B cell (primary cell): Measurements from ENCODE around the gene ZNF423. TPM values are rescaled to one million over a fixed set of nuclear protein-coding genes. Genes with fewer than 3 reads are reported as not detected.

Source experiments
- ATAC-seq: fragments of 200-7000 bp; cut with Tn5 transposase; one replicate; pipeline ENCODE4 v1.10.0; 2021; ENCODE audit warnings: low read depth, mild to moderate bottlenecking, moderate number of reproducible peaks, moderate library complexity
- CTCF ChIA-PET: fragments of 350-600 bp; sonication (Branson Sonifier 250); formaldehyde crosslinking; loops from one replicate; lab custom pipeline; 2021; ENCODE audit warnings: antibody characterized with exemption, inconsistent platforms; lab: Charles Lee
- POLR2A ChIA-PET: fragments of 350-600 bp; sonication (Branson Sonifier 250); formaldehyde crosslinking; loops from one replicate; lab custom pipeline; 2021; ENCODE audit warnings: antibody characterized with exemption; lab: Charles Lee
- DNase-seq: peaks from one replicate; pipeline ENCODE4 v3.0.0; 2013
- H2AFZ ChIP-seq: 2 replicates; pipeline ENCODE4 v1.6.1; 2012; ENCODE audit warnings: mild to moderate bottlenecking, low read depth, low read length; ENCODE audit not compliant: insufficient read depth, poor library complexity, severe bottlenecking
- H3K27ac ChIP-seq, 2 donors: 1 replicate in 1 of 2; 2 replicates in 1 of 2; pipeline ENCODE4 v1.5.1; 2012 to 2013; ENCODE audit warnings: low read length in 2 of 2, mild to moderate bottlenecking in 2 of 2, moderate library complexity in 1 of 2
- H3K27me3 ChIP-seq, 4 experiments: fragments of 200-600 bp in 1 of 4; sonication (generic) in 1 of 4; replicated peaks in 1 of 4; 1 replicate in 2 of 4; 2 replicates in 2 of 4; pipeline versions ENCODE4 v1.6.1 to v1.7.0; 2013 to 2016; ENCODE audit warnings: low read length in 3 of 4, mild to moderate bottlenecking in 2 of 4, mixed read lengths in 1 of 4, moderate library complexity in 1 of 4; ENCODE audit not compliant: insufficient read depth in 4 of 4, control insufficient read depth in 3 of 4; ENCODE audit errors: control extremely low read depth in 1 of 4
- H3K36me3 ChIP-seq, 2 experiments: replicated peaks in 1 of 2; 1 replicate in 1 of 2; 2 replicates in 1 of 2; pipeline versions ENCODE4 v1.6.1 to v1.7.1; 2013; ENCODE audit warnings: low read length in 1 of 2; ENCODE audit not compliant: insufficient read depth in 2 of 2, control insufficient read depth in 1 of 2; ENCODE audit errors: control extremely low read depth in 1 of 2, extremely low read depth in 1 of 2
- H3K4me1 ChIP-seq, 2 donors: fragments of 200-600 bp in 1 of 2; sonication (generic) in 1 of 2; 1 replicate in 1 of 2; 2 replicates in 1 of 2; pipeline versions ENCODE4 v1.5.1 to v1.6.1; 2013 to 2017; ENCODE audit warnings: low read length in 2 of 2; ENCODE audit not compliant: control insufficient read depth in 2 of 2, insufficient read depth in 2 of 2
- H3K4me2 ChIP-seq: replicated peaks from 2 replicates; pipeline ENCODE3; 2012; ENCODE audit warnings: mild to moderate bottlenecking, low read depth, low read length; ENCODE audit not compliant: poor library complexity, severe bottlenecking
- H3K4me3 ChIP-seq, 5 experiments: fragments of 200-600 bp in 1 of 5; sonication (generic) in 1 of 5; 1 replicate in 3 of 5; 2 replicates in 2 of 5; pipeline versions ENCODE4 v1.5.1 to v1.7.0; 2011 to 2016; ENCODE audit warnings: low read length in 4 of 5, mild to moderate bottlenecking in 4 of 5, low read depth in 2 of 5, control low read depth in 1 of 5, moderate library complexity in 1 of 5; ENCODE audit not compliant: insufficient read depth in 1 of 5; ENCODE audit errors: control extremely low read depth in 1 of 5, extremely low read depth in 1 of 5
- H3K79me2 ChIP-seq: fragments of 200-600 bp; sonication (generic); one replicate; pipeline ENCODE4 v1.6.0; 2016; ENCODE audit warnings: low read length; ENCODE audit not compliant: control insufficient read depth, insufficient read depth
- H3K9ac ChIP-seq: fragments of 200-600 bp; sonication (generic); 2 replicates; pipeline ENCODE4 v1.6.1; 2017; ENCODE audit warnings: mild to moderate bottlenecking, low read length, moderate library complexity
- H3K9me3 ChIP-seq, 3 donors: one replicate each; pipeline versions ENCODE4 v1.6.1 to v1.7.1; 2013; ENCODE audit warnings: low read length in 2 of 3; ENCODE audit not compliant: control insufficient read depth in 2 of 3, insufficient read depth in 1 of 3; ENCODE audit errors: control extremely low read depth in 1 of 3
- H4K20me1 ChIP-seq: 2 replicates; pipeline ENCODE4 v1.6.0; 2012; ENCODE audit warnings: mild to moderate bottlenecking, low read length; ENCODE audit not compliant: insufficient read depth, control insufficient read depth, poor library complexity, severe bottlenecking
- H3K27ac Mint-ChIP-seq: one replicate; pipeline ENCODE4 v1.8.0; 2021; ENCODE audit warnings: mixed read lengths
- H3K27me3 Mint-ChIP-seq: one replicate; pipeline ENCODE4 v1.8.0; 2021; ENCODE audit warnings: mixed read lengths
- H3K4me1 Mint-ChIP-seq: one replicate; pipeline ENCODE4 v1.8.0; 2021; ENCODE audit warnings: mixed read lengths
- H3K4me3 Mint-ChIP-seq: one replicate; pipeline ENCODE4 v1.8.0; 2021; ENCODE audit warnings: mixed read lengths
- H3K9me3 Mint-ChIP-seq: one replicate; pipeline ENCODE4 v1.8.0; 2022; ENCODE audit warnings: mixed read lengths; ENCODE audit not compliant: insufficient read depth
- CTCF ChIP-seq: fragments of 200-600 bp; IDR thresholded peaks from one replicate; pipeline ENCODE4 v1.8.0; 2022; ENCODE audit warnings: antibody characterized with exemption, mild to moderate bottlenecking
- EZH2 ChIP-seq: IDR thresholded peaks from 2 replicates; pipeline ENCODE4 v1.6.1; 2012; ENCODE audit warnings: borderline replicate concordance, low read depth, mild to moderate bottlenecking, moderate library complexity, low read length; ENCODE audit not compliant: insufficient read depth, poor library complexity, severe bottlenecking
- WGBS: methylation state at CpG from one replicate; pipeline ENCODE4 v1.1.5; 2013; ENCODE audit warnings: missing lambda C conversion rate; ENCODE audit not compliant: insufficient coverage; 5-methylcytosine and 5-hydroxymethylcytosine counted together
- intact Hi-C: fragments of 100-400 bp; cut with micrococcal nuclease; formaldehyde crosslinking; loops from one replicate; pipeline ENCODE4 v1.10.0; 2022
- polyA plus RNA-seq: library from polyadenylated mRNA; depleted of rRNA; stranded (reverse); fragments of >200 nt; gene quantifications from 2 replicates; pipeline ENCODE4 v1.2.3, GENCODE V29; 2012
- total RNA-seq, 2 donors: library from RNA; stranded (reverse); fragments of 120-200 nt in 1 of 2; gene quantifications; 1 replicate in 1 of 2; 2 replicates in 1 of 2; pipeline versions ENCODE4 v1.2.3 to v1.2.4, GENCODE V29; 2013 to 2022

The ZNF423 gene
- total and polyA plus RNA-seq, 2 donors (not counting 1 experiment from before 2014, with no cell fraction given) = not detected

- Histone ChIP-seq H3K4me3 (no peak overlapping the region), H3K36me3 (no peaks in the 10 kb centered on the region), H3K9ac (no peak overlapping the region), H4K20me1 (no peaks in the 10 kb centered on the region), H2AFZ (no peak overlapping the region), H3K27me3 (no peaks in the 10 kb centered on the region), H3K9me3 (no peaks in the 10 kb centered on the region), H3K27ac (no peak overlapping the region), H3K4me1 (peaks cover 17 to 20% of the 10 kb centered on the region in 2 donors), H3K4me2 (no peak overlapping the region), H3K79me2 (no peaks in the 10 kb centered on the region)
- Mint-ChIP-seq H3K27me3 (no peaks in the 10 kb centered on the region), H3K4me3 (no peak overlapping the region), H3K4me1 (peaks cover 19% of the 10 kb centered on the region), H3K9me3 (peaks cover 7% of the 10 kb centered on the region), H3K27ac (no peak overlapping the region)
- TF ChIP-seq EZH2 (no peak), CTCF (no peak)
- intact Hi-C loops = no loop called here
- DNase-seq (no peak), ATAC-seq (no peak)
- CTCF ChIA-PET = no interaction called here
- POLR2A ChIA-PET = no interaction called here
- WGBS = 100% methylated on average over 1 of the region's 3 CpGs
These were observed 279.0 kb downstream of the ZNF423 start for GRCh38 chr16:49576941-49577340.

GRCh38 chr16:49576173-49576494, 279.8 kb downstream of the ZNF423 start:
- peaks cover 7% of the 10 kb centered on the region for H3K9me3 Mint-ChIP-seq
- no peak for TF ChIP-seq EZH2
- TF ChIP-seq CTCF = no peak
- no peak overlapping the region for H3K4me2 ChIP-seq
- H3K4me3 Mint-ChIP-seq = no peak overlapping the region
- no peaks in the 10 kb centered on the region for H3K27me3 ChIP-seq
- ATAC-seq = no peak
- H3K27ac Mint-ChIP-seq = no peak overlapping the region
- intact Hi-C loops = no loop called here
- H4K20me1 ChIP-seq = no peaks in the 10 kb centered on the region
- DNase-seq = no peak
- no peak overlapping the region for H2AFZ ChIP-seq
- peaks cover 17 to 20% of the 10 kb centered on the region in 2 donors for H3K4me1 ChIP-seq
- H3K36me3 ChIP-seq = no peaks in the 10 kb centered on the region
- no peak overlapping the region for H3K27ac ChIP-seq
- CTCF ChIA-PET = interaction anchor here (1.7 kb wide), 1 partner anchor 17 kb away, joined by 5 read pairs; no protein-coding TSS in a partner anchor
- no peaks in the 10 kb centered on the region for H3K9me3 ChIP-seq
- H3K79me2 ChIP-seq = no peaks in the 10 kb centered on the region
- H3K9ac ChIP-seq = no peak overlapping the region
- peaks cover 19% of the 10 kb centered on the region for H3K4me1 Mint-ChIP-seq
- H3K27me3 Mint-ChIP-seq = no peaks in the 10 kb centered on the region
- POLR2A ChIA-PET = no interaction called here
- H3K4me3 ChIP-seq = no peak overlapping the region
- WGBS = 96% methylated on average over 3 of the region's 4 CpGs
